ENCODE measurements around the gene FRS2.

DNA sequence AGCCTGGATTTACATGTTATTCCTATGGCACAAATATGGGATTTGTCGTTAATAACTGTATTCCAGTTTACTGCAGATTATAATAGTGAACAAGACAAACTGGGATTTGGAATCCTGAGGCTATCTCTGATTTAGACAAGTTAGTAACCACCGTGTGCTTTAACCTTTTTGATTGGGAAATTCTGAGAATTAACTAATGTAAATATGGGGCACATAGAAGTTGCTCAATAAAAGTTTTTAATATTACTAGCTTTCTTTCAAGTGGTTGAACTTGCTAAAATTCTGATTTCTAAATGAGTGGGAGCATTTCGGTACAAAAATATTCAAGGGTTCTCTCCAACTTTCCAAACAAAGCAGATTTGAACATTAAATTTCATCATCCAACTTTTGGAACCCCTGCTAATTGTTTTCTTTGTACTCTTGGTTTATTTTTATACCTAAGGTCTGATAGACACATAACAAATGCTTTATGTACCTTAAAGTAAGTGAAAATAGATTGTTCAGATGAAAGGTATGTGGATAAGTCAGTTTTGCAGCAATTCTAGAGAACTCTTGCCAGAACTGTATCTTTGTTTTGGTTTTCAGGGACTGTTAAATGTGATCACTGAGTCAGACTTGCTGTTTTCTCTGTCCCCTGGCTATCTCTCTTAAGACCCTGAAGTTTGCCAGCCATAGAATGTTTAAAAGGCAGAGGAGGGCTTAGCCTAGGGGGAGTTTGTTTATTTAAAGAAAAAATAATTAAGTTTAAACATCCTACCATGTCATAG is 57.5 kb downstream of the FRS2 start:
- TF ChIP-seq, protein P1, sequence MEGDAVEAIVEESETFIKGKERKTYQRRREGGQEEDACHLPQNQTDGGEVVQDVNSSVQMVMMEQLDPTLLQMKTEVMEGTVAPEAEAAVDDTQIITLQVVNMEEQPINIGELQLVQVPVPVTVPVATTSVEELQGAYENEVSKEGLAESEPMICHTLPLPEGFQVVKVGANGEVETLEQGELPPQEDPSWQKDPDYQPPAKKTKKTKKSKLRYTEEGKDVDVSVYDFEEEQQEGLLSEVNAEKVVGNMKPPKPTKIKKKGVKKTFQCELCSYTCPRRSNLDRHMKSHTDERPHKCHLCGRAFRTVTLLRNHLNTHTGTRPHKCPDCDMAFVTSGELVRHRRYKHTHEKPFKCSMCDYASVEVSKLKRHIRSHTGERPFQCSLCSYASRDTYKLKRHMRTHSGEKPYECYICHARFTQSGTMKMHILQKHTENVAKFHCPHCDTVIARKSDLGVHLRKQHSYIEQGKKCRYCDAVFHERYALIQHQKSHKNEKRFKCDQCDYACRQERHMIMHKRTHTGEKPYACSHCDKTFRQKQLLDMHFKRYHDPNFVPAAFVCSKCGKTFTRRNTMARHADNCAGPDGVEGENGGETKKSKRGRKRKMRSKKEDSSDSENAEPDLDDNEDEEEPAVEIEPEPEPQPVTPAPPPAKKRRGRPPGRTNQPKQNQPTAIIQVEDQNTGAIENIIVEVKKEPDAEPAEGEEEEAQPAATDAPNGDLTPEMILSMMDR (IDR thresholded peaks at IDR 0.05 in 8 of 11, conservative IDR thresholded peaks at IDR 0.05 in 3 of 11): no peak
- no peak for TF ChIP-seq POLR2AphosphoS5 (IDR thresholded peaks at IDR 0.05)

All from spleen (tissue), 7 donors.